ENCODE data around the gene S100P.

DNA sequence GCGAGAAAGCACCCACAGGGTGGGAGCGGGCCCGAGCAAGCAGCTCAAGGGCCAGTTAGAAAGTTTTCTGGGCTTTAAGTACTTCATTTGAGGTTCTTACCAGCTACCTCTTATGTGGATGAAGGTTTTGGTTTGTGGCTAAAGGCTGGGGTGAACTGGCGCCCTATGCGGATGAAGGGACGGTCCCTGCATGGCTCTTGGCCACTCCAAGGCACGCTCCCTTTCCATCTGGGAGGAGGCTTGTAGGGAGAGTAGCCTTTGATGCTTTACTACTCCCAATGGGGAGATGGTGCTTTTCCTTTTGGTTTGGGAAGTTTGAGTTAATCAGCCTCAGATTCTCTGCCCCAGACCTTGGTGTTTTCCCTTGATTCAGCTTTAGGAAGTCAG lies 35.5 kb upstream of the S100P start:
- TF ChIP-seq, protein P1, sequence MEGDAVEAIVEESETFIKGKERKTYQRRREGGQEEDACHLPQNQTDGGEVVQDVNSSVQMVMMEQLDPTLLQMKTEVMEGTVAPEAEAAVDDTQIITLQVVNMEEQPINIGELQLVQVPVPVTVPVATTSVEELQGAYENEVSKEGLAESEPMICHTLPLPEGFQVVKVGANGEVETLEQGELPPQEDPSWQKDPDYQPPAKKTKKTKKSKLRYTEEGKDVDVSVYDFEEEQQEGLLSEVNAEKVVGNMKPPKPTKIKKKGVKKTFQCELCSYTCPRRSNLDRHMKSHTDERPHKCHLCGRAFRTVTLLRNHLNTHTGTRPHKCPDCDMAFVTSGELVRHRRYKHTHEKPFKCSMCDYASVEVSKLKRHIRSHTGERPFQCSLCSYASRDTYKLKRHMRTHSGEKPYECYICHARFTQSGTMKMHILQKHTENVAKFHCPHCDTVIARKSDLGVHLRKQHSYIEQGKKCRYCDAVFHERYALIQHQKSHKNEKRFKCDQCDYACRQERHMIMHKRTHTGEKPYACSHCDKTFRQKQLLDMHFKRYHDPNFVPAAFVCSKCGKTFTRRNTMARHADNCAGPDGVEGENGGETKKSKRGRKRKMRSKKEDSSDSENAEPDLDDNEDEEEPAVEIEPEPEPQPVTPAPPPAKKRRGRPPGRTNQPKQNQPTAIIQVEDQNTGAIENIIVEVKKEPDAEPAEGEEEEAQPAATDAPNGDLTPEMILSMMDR (IDR thresholded peaks at IDR 0.05 in 4 of 5, conservative IDR thresholded peaks at IDR 0.05 in 1 of 5) = no peak
- TF ChIP-seq POLR2A (IDR thresholded peaks at IDR 0.05) = no peak

All from gastrocnemius medialis (tissue), 4 donors.